ENCODE measurements around the gene FCGBP.
"Not testable (repeated sequence)": the region's sequence is repeated elsewhere in the genome, so short reads cannot be mapped to it uniquely, and the experiment has no call there.

FCGBP gene

DNA sequence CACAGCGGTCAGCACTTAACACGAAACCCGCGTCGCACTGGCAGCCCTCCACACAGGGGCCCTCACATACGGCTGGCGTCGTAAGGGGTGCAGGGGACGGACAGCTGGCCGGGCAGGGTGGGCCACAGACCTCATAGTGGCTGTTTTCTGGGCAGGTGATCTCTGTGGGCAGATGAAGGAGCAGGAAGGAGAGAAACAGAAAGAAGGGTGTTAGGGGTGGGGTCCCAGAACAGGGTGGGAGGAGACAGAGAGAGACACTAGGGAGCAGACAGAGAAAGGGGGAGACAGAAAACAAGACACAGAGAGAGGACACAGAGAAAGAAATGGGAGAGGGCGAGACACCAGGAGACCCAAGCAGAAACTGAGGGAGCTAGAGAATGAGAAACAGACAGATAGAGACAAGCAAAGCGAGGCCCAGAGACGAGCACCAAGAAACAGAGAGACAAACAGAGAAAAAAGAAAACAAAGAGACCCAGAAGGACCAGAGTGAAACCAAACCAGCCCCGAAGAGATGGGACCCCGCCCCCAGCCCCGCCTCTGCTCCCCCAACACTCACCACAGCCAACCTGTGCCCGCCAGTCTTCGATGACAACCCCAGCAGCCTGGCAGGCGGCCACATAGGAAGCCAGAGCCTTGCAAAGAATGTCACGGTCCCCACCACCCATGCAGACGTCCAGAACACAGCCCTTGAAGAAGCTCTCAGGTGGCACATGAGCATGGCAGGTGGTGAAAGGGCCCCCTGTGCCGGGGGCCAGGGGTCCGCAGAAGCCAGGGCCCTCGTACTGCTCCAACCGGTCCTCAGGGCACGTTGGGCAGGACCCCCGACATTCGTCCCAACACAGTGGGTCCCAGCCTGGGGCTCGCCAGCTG lies 40.8 kb downstream of the FCGBP start:
- H3K4me3 ChIP-seq (ENCODE audit: low read depth, low read length); H3K9me3 ChIP-seq; H3K4me1 ChIP-seq; H3K27me3 ChIP-seq; H3K36me3 ChIP-seq; DNase-seq: not testable (repeated sequence)

DNA sequence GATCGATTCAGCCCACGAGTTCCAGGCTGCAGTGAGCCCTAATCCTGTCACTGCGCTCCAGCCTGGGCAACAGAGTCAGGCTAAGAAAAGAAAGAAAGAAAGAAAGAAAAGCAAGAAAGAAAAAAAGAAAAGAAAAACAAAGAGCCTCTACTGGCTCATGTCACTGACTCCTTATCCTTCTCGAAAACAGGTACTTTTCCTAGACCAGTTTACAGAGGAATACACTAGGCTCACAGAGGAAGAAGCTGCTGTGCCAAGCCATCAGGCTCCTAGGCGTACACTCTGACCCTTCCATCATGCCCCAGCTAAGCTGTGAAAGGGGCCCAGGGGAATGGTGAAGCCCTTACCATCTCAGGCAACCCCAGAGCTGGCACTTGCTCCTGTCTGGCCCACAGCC lies 41.9 kb downstream of the FCGBP start:
- DNase-seq; H3K27me3 ChIP-seq; H3K36me3 ChIP-seq; H3K4me1 ChIP-seq; H3K9me3 ChIP-seq; H3K4me3 ChIP-seq (ENCODE audit: low read depth, low read length): not testable (repeated sequence)

DNA sequence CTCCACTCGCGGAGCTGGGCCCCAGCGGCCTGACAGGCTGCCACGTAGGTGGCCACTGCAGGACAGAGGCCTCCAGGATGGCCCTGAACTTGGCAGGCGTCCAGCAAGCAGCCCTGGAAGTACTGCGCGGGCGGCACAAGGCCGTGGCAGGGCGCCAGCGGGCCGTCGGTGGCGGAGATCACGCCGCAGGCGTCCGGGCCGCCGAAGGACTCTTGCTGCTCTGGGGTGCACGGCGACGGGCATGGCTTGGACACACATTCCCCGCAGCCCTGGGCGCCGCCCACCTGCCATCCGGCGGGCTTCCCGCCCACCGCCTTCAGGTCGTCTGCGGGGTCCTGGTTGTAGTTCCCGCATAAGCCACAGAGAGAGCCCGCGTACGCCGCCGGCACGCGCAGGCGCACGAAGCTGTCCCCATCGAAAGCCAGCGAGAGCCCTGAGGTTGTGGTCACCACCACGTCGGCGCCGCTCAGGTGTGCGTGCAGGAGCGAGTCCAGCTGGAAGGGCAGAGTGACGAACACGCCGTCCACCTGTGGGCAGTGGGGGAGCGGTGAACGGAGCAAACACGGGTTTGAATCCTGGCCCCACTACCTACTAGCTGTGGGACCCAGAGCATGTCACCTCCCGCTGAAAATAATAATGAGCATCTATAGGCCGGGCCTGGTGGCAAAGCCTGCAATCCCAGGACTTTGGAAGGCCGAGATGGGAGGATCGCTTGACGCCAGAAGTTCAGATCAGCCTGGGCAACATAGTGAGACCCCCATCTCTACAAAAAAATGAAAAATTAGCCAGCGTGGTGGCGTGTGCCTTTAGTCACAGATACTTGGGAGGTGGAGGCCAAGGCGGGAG lies 42.6 kb downstream of the FCGBP start:
- peak; percentile 67 for DNase-seq
- H3K27me3 ChIP-seq; H3K36me3 ChIP-seq; H3K4me1 ChIP-seq; H3K4me3 ChIP-seq (ENCODE audit: low read depth, low read length); H3K9me3 ChIP-seq: not testable (repeated sequence)

DNA sequence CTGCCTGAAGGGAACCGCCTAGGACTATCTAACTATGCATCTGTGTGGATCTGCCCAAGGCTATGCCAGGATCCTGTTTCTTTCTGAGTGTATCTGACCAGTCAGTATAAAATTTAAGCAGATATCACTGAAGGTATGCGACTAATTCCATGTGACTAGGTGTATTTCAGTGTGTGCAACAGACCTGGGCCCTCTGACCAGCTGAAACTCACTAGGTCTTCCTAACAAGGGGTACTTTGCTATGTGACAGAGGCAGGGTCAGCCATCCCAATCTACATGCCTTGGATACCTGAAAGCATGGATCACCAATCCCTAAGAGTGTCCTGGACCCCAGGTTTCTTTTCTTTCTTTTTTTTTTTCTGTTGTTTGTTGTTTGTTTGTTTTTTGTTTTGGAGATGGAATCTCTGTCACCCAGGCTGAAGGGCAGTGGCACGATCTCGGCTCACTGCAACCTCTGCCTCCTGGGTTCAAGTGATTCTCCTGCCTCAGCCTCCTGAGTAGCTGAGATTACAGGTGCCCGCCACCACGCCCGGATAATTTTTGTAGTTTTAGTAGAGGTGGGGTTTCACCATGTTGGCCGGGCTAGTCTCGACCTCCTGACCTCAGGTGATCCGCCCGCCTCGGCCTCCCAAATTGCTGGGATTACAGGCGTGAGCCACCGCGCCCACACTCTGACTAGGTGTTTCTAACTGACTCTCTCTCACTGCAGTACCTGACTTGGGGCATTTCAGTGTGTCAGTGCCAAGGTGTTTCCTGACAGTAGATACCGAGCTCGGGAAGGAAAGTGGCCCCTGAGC lies 43.5 kb downstream of the FCGBP start:
- no peak for DNase-seq
- no peaks in the 10 kb centered on the region for H3K27me3 ChIP-seq
- no peaks in the 10 kb centered on the region for H3K9me3 ChIP-seq
- no peaks in the 10 kb centered on the region for H3K4me1 ChIP-seq
- no peaks in the 10 kb centered on the region for H3K36me3 ChIP-seq
- TF ChIP-seq, protein P1, sequence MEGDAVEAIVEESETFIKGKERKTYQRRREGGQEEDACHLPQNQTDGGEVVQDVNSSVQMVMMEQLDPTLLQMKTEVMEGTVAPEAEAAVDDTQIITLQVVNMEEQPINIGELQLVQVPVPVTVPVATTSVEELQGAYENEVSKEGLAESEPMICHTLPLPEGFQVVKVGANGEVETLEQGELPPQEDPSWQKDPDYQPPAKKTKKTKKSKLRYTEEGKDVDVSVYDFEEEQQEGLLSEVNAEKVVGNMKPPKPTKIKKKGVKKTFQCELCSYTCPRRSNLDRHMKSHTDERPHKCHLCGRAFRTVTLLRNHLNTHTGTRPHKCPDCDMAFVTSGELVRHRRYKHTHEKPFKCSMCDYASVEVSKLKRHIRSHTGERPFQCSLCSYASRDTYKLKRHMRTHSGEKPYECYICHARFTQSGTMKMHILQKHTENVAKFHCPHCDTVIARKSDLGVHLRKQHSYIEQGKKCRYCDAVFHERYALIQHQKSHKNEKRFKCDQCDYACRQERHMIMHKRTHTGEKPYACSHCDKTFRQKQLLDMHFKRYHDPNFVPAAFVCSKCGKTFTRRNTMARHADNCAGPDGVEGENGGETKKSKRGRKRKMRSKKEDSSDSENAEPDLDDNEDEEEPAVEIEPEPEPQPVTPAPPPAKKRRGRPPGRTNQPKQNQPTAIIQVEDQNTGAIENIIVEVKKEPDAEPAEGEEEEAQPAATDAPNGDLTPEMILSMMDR (IDR thresholded peaks at IDR 0.05; ENCODE audit: low read depth, low read length) = no peak
- no peak overlapping the region for H3K4me3 ChIP-seq (ENCODE audit: low read depth, low read length)

DNA sequence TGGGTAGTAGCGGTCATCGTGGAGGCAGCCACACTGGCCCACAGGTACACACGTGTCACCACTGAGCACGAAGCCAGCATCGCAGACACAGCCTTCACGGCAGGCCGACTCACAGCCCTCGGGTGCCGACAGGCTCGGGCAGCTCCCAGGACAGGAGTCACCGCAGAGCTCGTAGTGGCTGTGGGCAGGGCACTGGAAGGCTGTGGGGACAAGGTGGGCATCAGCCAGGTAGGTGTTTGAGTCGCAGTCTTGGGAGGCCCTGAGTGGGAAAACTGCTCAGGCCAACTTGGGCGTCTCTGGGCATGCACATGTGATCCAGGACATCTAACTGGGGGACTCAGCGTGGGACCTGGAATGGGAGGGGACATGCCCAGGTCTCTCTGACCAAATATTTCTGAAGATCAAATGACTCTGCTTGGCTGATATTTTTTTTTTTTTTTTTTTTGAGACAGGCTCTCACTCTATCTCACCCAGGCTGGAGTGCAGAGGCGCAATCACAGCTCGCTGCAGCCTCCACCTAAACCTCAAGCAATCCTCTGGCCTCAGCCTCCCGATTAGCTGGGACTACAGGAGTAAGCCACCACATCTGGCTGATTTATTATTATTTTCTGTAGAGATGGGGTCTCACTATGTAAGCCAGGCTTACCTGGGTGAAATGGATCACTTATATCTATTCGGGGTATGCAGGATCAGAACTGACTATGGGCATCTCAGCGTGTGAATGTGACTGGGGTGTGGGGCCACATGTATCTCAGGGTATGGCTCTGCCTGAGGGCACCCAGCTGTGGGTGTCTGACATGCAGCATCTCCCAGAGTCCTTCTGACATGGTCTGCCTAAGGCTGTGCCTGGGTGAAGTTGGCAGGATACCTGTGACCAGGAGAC lies 44.3 kb downstream of the FCGBP start:
- not testable (repeated sequence) for H3K36me3 ChIP-seq; H3K4me1 ChIP-seq; H3K9me3 ChIP-seq; H3K27me3 ChIP-seq; H3K4me3 ChIP-seq (ENCODE audit: low read depth, low read length); DNase-seq

DNA sequence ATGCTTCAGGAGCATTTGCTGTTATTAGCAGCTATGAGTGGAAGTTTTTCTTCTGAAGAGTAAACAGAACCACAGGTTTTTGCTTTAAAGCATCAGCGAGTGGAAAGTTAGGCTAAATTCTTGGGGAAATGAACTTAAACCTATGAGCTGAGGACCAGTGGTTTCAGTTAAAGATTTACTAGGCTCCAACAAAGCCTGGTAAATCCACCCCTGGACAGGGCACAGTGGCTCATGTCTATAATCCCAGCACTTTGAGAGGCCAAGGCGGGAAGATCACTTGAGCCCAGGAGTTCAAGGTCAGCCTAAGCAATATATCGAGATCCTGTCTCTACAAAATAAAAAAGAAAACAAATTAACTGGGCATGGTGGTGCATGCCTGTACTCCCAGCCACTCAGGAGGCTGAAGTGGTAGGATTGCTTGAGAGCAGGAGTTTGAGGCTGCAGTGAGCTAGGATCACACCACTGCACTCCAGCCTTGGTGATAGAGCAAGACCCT lies 46.9 kb downstream of the FCGBP start:
- not testable (repeated sequence) for H3K4me3 ChIP-seq (ENCODE audit: low read depth, low read length); DNase-seq; H3K36me3 ChIP-seq; H3K27me3 ChIP-seq; H3K4me1 ChIP-seq; H3K9me3 ChIP-seq

DNA sequence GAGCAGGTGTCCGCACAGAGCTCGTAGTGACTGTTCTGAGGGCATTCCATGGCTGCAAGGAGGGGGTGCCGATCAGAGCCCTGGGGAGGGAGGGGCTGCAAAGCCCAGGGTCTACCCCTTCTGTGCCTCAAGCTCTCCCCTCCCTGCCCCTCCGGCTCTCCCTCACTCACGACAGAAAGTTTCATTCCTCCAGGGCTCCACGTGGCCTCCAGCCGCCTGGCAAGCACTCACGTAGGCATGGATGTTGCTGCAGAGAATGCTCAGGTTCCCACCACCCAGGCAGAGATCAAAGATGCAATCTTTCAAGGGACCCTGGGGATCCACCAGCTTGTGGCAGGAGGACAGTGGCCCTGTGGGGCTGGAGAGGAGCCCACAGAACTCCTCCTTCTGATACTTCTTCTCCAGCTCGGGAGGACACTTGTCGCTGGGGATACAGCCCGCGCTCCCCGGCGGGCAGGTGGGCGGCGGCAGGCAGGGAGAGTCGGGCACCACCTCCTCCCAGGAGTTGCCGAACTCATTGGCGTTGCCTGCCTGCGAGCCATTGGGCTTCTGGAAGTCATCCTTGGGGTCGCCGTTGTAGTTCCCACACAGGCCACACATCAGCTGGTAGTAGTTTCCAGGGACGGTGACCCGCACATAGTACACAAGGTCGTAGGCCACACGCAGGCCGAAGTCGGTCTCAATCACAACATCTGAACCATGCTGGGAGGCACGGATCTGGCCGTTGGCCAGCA lies 48.4 kb downstream of the FCGBP start:
- not testable (repeated sequence) for H3K36me3 ChIP-seq; H3K4me1 ChIP-seq; H3K27me3 ChIP-seq; H3K9me3 ChIP-seq; DNase-seq; H3K4me3 ChIP-seq (ENCODE audit: low read depth, low read length)

DNA sequence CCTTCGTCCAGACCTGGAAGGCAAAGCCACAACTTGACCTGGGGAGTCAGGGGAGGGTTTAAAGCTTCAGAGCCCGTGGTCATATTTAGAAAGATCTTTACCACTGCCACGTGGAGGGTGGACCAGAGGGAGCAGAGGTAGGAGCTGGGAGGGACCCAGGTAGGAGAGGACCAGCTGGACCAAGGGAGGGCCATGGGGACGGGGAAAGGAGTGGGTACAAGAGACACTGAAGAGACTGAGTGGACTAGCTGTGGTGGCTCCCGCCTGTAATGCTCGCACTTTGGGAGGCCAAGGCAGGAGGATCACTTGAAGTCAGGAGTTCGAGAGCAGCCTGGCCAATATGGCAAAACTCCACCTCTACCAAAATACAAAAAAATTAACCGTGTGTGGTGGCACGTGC lies 49.7 kb downstream of the FCGBP start:
- not testable (repeated sequence) for H3K4me3 ChIP-seq (ENCODE audit: low read depth, low read length); H3K36me3 ChIP-seq; H3K9me3 ChIP-seq; H3K27me3 ChIP-seq; DNase-seq; H3K4me1 ChIP-seq

Data from BE2C (cell line).